ENCODE results near the gene MRRF. TPM values are rescaled to one million over a fixed set of nuclear protein-coding genes. Genes with fewer than 3 reads are reported as not detected.

The MRRF gene
- total RNA-seq, 1 experiment from 2014 or later: 90.6 TPM

DNA sequence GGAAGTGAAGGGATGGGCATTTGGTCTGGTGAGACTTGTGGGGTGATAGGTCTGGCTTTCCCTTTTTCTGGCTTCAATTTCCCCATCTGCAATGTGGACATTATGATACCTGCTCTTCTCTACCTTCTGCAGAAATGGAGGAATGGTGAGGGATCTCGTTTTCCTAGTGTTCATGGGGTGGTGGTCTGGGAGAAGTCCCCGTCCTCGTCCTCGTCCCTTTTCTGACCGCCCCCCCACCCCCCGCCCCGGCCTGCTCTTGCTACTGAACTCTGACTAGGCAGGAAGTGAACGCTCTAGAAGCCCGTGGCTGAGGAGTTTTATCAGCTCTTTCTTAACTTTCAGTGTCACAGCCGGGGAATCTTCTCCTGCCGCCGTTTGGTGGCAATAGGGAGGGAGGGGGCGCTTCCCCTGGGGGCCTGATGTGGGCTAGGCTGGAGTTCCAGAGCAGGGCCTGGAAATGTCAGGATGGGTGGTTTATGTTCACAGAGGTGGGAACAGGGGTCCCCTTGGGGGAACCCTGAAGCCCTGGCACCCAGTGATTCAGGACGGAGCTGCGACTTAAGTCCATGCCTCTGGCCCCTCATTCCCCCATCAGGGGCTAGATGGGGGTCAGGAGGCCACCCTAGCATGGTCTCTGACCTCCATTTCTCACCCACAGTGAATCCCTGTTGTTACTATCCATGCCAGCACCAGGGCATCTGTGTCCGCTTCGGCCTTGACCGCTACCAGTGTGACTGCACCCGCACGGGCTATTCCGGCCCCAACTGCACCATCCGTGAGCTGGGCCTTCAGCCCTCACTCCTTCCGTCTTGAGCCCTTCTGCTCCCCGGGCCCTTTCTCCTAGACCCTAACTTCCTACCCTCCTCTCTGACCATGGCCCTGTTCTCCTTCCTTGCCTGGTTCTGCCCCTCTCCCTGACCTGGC, 112.8 kb downstream of the MRRF start:
- DNase-seq (ENCODE audit: extremely low read depth, low read depth): no peak

DNA sequence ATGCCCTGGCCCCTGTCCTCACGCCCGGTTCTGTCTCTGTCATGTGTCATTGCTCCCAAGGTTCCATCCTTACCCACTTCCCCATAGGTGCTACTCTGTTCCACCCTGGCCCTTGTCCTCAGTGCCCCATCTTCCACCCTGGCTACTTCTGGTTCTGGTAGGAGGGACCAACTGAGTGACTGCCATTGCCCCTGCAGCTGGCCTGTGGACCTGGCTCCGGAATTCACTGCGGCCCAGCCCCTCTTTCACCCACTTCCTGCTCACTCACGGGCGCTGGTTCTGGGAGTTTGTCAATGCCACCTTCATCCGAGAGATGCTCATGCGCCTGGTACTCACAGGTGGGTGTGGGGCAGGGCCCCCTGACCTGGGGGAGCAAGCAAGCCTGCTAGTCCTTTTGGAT, 113.6 kb downstream of the MRRF start:
- no peak for DNase-seq (ENCODE audit: extremely low read depth, low read depth)

- DNase-seq (ENCODE audit: extremely low read depth, low read depth): no peak
These were observed 114.7 kb downstream of the MRRF start for GRCh38 chr9:122379340-122379739.

DNA sequence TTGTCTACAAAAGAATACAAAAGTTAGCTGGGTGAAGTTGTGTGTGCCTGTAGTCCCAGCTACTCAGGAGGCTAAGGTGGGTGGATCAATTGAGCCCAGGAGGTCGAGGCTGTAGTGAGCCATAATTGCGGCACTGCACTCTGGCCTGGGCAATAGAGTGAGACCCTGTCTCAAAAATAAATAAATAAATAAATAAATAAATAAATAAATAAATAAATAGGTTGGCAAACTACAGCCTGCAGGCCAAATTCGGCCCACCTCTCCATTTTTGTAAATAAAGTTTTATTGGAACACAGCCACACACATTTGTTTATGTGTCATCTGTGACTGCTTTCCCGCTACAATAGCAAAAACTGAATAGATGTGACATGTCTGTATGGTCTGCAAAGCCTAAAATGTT, 115.6 kb downstream of the MRRF start:
- no peak for DNase-seq (ENCODE audit: extremely low read depth, low read depth)

Small RNAs within 50 kb of the gene (small RNA-seq; reads per million reads assigned to genes)
- gene AL162424.1: 0 reads per million in 2 experiments

Other genes with a start within 250 kb of the MRRF start
- gene TTLL11, start 171.6 kb upstream of the MRRF start, total RNA-seq (2014; rRNA removed; shearing (Covaris generic)): 2.1 and 4.0 TPM in 2 replicates
- gene NDUFA8, start 105.1 kb upstream of the MRRF start, total RNA-seq (2014; rRNA removed; shearing (Covaris generic)): 46.6 and 64.2 TPM in 2 replicates
- not detected in 2 replicates for gene MORN5, start 105.0 kb upstream of the MRRF start, total RNA-seq (2014; rRNA removed; shearing (Covaris generic))
- gene LHX6, start 35.9 kb upstream of the MRRF start, total RNA-seq (2014; rRNA removed; shearing (Covaris generic)): 0.10 and 0.98 TPM in 2 replicates
- 28.9 and 32.3 TPM in 2 replicates for gene RBM18, start within 50 bp of the MRRF start, total RNA-seq (2014; rRNA removed; shearing (Covaris generic))
- 1.5 and 1.9 TPM in 2 replicates for gene PTGS1, start 106.1 kb downstream of the MRRF start, total RNA-seq (2014; rRNA removed; shearing (Covaris generic))
- not detected in 2 replicates for gene OR1J1, start 213.0 kb downstream of the MRRF start, total RNA-seq (2014; rRNA removed; shearing (Covaris generic))
- gene OR1J2, start 245.9 kb downstream of the MRRF start, total RNA-seq (2014; rRNA removed; shearing (Covaris generic)): 0.22 TPM in 1 of 2 replicates, not detected in the other